Chondrocyte (in vitro differentiated cells): ENCODE data around the gene SMOC1. TPM values are rescaled to one million over a fixed set of nuclear protein-coding genes. Genes with fewer than 3 reads are reported as not detected.

Source experiments
- DNase-seq: peaks from one replicate; pipeline ENCODE4 v3.0.0; 2021; ENCODE audit warnings: mixed read lengths, low spot score
- H3K27ac Mint-ChIP-seq: one replicate; pipeline ENCODE4 v1.8.0; 2021; ENCODE audit warnings: mild to moderate bottlenecking, moderate library complexity, mixed read lengths; ENCODE audit not compliant: unreplicated experiment
- H3K27me3 Mint-ChIP-seq: 2 replicates; pipeline ENCODE4 v1.8.0; 2021; ENCODE audit warnings: low read depth, mixed read lengths
- H3K36me3 Mint-ChIP-seq: 2 replicates; pipeline ENCODE4 v1.8.0; 2021; ENCODE audit warnings: low read depth, mixed read lengths
- H3K4me1 Mint-ChIP-seq: 2 replicates; pipeline ENCODE4 v1.8.0; 2021; ENCODE audit warnings: low read depth, mild to moderate bottlenecking, mixed read lengths
- H3K4me3 Mint-ChIP-seq: one replicate; pipeline ENCODE4 v1.8.0; 2021; ENCODE audit warnings: mild to moderate bottlenecking, moderate library complexity, mixed read lengths; ENCODE audit not compliant: unreplicated experiment
- H3K9me3 Mint-ChIP-seq: 2 replicates; pipeline ENCODE4 v1.8.0; 2021; ENCODE audit warnings: low read depth, mixed read lengths
- total RNA-seq: library from RNA; stranded (reverse); gene quantifications from 3 replicates; pipeline ENCODE4 v1.2.1, GENCODE V29; 2021
- TF ChIP-seq, protein P1 (sequence below): fragments of 200-600 bp; sonication (generic); IDR thresholded peaks from 2 replicates; pipeline ENCODE4 v1.5.0; 2021; ENCODE audit warnings: antibody characterized with exemption, mild to moderate bottlenecking, moderate library complexity

SMOC1 gene
- total RNA-seq, 1 donor from 2014 or later: 1.1 TPM

DNA sequence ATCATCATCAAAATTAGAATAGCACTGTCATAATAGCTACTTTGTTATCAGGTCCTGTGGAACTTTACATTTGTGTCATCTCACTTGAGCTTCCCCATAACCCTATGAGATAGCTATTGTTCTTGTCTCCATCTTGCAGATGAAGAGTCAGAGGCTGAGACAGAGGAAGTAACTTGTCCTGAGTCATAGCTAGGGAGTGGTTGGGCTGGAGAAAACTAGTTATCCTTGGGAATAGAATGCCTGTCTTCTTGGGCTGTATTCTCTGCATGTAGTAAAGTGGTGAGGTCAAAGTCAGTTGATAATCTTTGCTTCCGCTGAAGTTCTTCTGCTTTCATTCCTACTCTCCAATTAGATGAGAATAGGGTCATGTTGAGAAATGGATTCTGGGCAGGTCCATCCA lies 117.0 kb downstream of the SMOC1 start:
- no peak overlapping the region for H3K4me3 Mint-ChIP-seq
- no peaks in the 10 kb centered on the region for H3K9me3 Mint-ChIP-seq
- TF ChIP-seq, protein P1, sequence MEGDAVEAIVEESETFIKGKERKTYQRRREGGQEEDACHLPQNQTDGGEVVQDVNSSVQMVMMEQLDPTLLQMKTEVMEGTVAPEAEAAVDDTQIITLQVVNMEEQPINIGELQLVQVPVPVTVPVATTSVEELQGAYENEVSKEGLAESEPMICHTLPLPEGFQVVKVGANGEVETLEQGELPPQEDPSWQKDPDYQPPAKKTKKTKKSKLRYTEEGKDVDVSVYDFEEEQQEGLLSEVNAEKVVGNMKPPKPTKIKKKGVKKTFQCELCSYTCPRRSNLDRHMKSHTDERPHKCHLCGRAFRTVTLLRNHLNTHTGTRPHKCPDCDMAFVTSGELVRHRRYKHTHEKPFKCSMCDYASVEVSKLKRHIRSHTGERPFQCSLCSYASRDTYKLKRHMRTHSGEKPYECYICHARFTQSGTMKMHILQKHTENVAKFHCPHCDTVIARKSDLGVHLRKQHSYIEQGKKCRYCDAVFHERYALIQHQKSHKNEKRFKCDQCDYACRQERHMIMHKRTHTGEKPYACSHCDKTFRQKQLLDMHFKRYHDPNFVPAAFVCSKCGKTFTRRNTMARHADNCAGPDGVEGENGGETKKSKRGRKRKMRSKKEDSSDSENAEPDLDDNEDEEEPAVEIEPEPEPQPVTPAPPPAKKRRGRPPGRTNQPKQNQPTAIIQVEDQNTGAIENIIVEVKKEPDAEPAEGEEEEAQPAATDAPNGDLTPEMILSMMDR: no peak
- H3K27ac Mint-ChIP-seq: no peak overlapping the region
- peaks cover 39% of the 10 kb centered on the region for H3K4me1 Mint-ChIP-seq
- no peaks in the 10 kb centered on the region for H3K36me3 Mint-ChIP-seq
- no peak for DNase-seq
- H3K27me3 Mint-ChIP-seq: peaks cover 4% of the 10 kb centered on the region

DNA sequence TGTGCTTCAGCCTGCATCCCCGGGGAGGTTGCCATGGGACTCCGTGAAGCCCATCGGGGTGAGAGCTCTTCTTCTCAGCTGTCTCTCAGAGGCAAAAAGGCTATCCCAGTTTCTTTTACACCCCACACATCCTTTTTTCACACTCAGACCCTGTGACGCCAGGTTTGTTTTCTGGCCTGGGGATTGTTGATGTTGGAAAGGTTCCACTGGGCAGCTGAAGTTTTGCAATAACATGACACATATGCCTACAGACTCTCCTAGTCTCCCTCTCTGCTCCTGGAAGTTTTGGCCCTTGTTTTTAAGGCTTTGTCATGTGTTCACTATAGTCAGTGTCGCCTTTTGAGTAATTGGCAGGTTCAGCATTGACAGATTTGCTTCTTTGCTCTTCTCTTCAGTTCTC lies 118.6 kb downstream of the SMOC1 start:
- Mint-ChIP-seq H3K27ac (no peak overlapping the region), H3K36me3 (no peaks in the 10 kb centered on the region), H3K4me3 (no peak overlapping the region), H3K9me3 (no peaks in the 10 kb centered on the region), H3K4me1 (peaks cover 32% of the 10 kb centered on the region), H3K27me3 (peaks cover 4% of the 10 kb centered on the region)
- DNase-seq: no peak
- TF ChIP-seq, protein P1: no peak

DNA sequence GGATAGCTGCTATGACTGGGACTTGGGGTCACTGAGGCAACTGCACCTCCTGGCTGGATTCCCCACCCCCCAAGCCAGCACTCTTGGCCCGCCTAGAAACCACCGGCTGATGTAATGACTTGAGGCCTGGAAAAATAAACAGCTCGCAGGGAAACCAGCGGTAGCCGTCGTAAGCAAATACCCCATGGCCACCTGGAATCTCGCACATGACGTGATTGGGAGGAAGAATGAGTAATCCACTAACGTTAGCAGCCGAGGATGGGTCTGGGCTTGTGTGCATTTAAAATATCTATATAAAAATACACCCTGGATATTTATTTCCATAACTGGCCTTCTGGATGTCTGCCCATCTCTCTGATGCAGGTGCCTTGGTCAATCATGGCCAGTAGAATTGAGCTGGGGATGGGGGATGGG lies 120.1 kb downstream of the SMOC1 start:
- no peak for DNase-seq
- Mint-ChIP-seq H3K27me3 (no peaks in the 10 kb centered on the region), H3K36me3 (no peaks in the 10 kb centered on the region), H3K27ac (peak overlapping the region; percentile 72), H3K9me3 (no peaks in the 10 kb centered on the region), H3K4me3 (no peak overlapping the region), H3K4me1 (peaks cover 23% of the 10 kb centered on the region)
- TF ChIP-seq, protein P1: no peak

DNA sequence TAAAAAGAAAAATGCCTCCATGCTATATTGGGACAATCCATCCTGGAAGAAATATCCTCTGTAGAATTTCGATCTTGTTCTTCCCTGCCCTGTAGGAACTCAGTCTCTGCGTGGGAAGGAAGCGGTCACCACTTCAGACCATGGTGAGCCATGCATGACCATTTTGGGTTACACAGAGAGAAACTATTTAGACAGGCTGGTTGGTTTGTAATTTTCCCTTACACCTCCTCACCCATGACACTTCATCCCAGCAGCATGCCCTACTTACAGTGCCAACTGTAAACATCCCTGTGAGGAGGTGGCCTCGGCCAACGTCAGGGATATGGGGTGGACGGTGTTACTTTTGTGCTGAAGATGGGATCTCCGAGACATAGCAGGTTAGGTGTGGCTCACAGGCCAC lies 121.4 kb downstream of the SMOC1 start:
- TF ChIP-seq, protein P1: no peak
- H3K27me3 Mint-ChIP-seq: no peaks in the 10 kb centered on the region
- H3K27ac Mint-ChIP-seq: no peak overlapping the region
- peaks cover 23% of the 10 kb centered on the region for H3K4me1 Mint-ChIP-seq
- H3K9me3 Mint-ChIP-seq: no peaks in the 10 kb centered on the region
- H3K4me3 Mint-ChIP-seq: no peak overlapping the region
- H3K36me3 Mint-ChIP-seq: no peaks in the 10 kb centered on the region
- no peak for DNase-seq

DNA sequence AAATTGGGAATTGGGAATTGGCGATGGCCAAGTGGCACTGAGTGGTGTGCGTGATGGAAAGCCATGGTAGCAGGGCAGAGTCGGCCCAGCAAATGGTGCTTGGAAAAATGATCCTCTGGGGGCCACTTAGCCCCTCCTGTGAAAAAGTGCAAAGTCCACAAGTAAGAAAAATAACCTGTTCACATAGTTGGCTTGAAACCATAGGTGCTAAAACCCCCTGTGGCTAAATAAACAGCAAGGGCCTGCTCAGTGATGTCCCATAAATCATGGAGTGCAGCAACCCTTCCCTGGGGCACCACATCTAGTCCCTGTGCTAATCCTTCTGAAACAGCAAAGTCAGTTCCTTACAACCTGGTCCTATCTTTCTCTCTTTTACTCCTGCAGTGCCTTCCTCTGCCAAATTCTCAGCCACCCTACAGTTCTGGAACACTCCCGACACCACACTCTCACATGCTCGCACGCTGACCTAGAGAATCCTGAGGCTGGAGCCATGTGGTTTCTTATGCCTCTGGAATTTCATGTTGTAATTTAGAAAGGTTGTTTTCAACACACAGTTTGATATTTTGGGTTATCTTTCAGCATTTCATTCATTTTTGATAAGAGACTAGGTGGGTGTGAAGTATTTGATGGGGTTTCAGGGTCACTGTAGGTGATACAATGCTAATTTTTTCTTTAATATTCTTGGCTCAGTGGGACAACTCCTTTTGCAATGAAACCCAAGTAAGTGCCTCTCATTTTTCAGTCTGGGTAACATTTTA lies 123.6 kb downstream of the SMOC1 start:
- DNase-seq: no peak
- Mint-ChIP-seq H3K27me3 (no peaks in the 10 kb centered on the region), H3K9me3 (no peaks in the 10 kb centered on the region), H3K36me3 (no peaks in the 10 kb centered on the region), H3K27ac (no peak overlapping the region), H3K4me3 (no peak overlapping the region), H3K4me1 (peaks cover 21% of the 10 kb centered on the region)
- TF ChIP-seq, protein P1: no peak
